GM21515 (cell line): Measurements from ENCODE around the gene ACSM3.
"Not testable (repeated sequence)": the region's sequence is repeated elsewhere in the genome, so short reads cannot be mapped to it uniquely, and the experiment has no call there.

Source experiments
- ATAC-seq: cut with Tn5 transposase; IDR thresholded peaks from one replicate; pipeline ENCODE4 v1.9.1; 2021; ENCODE audit not compliant: unreplicated experiment

ACSM3 gene

DNA sequence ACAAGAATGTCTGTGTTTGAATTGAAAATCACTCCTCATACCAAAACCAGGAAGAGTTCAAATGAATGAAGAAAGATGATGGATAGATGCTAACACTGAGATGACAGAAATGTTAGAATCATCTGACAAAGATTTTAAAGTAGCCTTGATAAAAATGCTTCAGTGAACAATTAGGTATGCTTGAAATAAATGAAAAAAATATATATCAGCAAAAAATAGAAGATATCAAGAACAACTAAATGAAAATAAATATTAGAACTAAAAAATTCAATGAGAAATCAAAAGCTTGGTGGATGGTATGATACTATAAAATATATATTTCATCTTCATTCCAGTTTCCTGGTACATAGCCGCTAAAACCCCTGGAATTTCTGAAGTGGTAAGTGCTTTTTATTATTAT is 8.6 kb upstream of the ACSM3 start:
- no peak for ATAC-seq

DNA sequence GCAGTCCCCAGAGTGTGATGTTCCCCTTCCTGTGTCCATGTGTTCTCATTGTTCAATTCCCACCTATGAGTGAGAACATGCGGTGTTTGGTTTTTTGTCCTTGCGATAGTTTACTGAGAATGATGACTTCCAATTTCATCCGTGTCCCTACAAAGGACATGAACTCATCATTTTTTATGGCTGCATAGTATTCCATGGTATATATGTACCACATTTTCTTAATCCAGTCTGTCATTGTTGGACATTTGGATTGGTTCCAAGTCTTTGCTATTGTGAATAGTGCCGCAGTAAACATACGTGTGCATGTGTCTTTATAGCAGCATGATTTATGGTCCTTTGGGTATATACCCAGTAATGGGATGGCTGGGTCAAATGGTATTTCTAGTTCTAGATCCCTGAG is 8.0 kb upstream of the ACSM3 start:
- not testable (repeated sequence) for ATAC-seq

DNA sequence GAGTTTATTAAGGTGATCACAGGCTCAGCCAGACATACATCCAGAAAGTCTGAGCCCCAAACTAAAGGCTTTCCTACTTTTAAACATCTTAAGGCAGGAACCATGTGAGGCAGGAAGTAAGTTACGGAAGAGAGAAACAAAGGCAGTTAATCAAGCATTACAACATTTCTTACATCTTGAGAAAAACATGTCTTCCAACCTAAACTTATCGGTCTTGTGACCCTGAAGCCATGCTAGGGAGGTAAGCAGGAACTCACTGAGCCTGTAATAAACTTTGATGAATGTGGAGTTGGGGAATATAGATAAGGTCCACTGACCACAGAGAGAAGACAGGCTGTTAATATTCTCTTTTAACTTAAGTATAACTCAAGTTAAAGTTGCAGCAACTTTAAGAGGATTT is 3.5 kb upstream of the ACSM3 start:
- ATAC-seq, result no peak

DNA sequence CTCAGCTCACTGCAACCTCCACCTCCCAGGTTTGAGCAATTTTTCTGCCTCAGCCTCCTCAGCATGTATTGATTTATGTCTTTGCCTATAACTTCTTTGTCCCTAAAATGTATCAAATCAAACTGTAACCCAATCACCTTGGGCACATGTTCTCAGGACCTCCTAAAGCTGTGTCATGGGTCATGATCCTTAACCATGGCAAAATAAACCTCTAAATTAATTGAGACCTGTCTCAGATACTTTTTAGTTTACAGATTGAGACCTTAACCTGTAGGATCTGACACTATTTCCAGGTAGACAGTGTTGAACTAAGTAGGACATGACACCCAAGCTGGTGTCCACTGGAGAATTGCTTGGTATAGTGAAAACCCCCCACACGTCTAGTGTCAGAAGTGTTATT is 2.6 kb upstream of the ACSM3 start:
- ATAC-seq, result no peak

DNA sequence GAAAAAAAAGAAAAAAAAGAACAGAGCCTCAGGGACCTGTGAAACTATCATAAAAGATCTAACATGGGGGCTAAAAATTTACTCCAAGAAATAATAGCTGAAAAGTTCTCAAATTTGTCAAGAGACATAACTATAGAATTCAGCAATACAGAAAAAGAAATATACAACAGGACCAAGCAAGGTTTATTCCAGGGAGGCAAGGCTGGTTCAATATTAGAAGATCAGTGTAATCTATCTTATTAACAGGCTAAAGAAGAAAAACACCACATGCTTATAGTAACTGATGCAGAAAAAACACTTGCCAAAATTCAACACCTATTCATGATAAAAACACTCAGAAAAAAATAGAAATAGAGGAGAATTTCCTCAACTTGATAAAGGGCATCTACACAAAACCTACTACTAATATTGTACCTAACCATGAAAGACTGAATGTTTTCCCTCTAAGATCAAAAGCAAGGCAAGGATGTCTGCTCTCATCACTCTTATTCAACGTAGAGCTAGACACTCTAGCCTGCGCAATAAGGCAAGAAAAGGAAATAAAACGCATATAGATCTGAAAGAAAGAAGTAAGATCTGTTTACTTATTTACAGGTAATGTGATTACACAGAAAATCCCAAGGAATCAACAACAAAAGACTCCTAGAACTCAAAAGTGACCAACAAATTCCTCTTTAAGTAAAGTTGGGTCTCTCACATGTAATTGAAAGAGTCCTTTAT is 1.2 kb upstream of the ACSM3 start:
- ATAC-seq, result no peak

DNA sequence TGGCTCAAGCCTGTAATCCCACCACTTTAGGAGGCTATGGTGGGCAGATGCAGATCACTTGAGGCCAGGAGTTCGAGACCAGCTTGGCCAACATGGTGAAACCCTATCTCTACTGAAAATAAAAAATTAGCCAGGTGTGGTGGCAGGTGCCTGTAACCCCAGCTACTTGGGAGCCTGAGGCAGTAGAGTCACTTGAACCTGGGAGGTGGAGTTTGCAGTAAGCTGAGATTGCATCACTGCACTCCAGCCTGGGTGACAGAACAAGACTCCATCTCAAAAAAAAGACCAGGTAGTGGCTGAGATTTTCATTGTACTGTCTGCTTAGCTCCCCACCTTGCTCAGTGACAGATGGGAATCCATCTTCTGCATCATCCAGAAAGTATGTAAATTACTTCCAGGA is 634 bp downstream of the ACSM3 start:
- not testable (repeated sequence) for ATAC-seq

DNA sequence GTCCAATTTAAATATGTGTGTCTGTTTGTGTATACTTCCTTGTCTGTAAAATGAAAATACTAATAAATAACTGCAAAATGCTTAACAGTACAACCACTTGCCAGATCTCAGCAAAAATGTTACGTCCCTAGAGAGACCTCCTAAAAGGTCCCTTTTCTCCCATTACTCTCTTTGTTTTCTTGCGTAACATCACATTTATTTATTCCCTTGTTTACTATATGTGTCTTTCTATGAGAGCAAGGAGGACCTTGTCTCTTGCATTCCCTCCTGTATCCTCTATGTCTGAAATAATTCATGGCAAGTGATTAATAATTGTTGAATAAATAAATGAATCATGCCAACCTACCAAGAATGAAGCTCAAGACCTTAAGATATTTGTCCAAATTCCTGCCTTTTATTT is 1.9 kb downstream of the ACSM3 start:
- ATAC-seq, result no peak

DNA sequence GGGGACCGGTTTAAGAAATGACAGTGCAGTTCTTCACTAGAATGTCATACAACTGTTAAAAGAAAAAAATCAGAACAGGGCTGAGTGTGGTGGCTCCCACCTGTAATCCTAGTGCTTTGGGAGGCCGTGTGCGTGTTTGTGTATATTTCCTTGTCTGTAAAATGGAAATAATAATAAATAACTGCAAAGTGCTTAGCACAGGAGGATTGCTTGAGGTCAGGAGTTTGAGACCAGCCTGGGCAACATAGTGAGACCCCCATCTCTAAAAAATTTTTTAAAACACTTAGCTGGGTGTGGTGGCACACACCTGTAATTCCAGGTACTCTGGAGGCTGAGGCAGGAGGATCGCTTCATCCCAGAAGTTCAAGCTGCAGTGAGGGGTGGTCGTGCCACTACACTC is 2.5 kb downstream of the ACSM3 start:
- no peak for ATAC-seq

DNA sequence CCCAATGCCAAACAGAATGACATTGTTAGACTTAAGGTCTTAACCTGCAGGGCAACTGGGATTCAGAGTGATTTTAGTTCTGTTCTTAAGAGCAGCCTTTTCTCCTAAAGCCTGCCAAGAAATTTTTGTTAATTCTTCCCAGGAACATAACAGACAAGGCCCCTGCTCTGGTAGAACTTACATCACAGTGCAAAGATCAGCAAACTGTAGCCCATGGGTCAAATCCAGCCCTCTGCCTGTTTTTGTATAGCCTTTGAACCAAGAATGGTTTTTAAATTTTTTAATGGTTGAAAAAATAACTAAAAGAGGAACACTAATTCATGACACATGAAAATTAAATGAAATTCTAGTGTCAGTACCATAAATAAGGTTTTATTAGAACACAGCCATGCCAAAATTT is 3.8 kb downstream of the ACSM3 start:
- ATAC-seq, result no peak

DNA sequence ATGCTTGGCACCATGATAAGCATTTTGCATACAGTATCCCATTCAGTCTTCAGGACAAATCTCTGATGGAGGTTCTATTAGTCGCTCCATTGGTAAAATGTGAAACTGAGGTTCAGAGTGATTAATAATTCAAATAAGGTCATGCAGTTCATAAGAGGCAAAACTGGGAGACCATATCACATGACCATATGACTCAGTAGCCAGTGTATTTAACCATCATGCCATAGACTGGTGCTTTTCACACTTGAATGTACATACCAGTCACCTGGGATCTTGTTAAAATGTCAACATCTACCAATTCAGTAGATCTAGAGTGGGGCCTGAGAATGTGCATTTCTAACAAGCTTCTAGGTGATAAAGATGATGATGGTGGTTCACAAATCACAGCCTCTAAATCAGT is 4.3 kb downstream of the ACSM3 start:
- no peak for ATAC-seq

DNA sequence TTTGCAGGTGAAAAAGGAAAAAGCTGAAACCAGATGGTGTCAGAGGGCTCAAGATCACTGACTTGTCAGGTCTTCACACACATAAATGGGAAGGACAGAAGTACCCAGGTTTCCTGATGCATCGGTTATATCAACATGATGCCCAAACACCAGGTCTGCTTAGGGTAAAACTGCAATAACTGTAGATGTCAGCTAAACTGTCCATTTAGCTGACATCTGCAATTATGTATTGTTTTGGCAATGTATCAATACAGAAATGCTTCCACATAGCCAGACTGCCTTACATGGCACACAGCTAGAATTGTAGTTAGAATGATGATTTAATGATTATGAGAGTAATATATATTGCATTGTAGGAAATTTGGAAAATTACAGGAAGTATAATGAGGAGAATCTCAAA is 5.0 kb downstream of the ACSM3 start:
- ATAC-seq, result no peak

DNA sequence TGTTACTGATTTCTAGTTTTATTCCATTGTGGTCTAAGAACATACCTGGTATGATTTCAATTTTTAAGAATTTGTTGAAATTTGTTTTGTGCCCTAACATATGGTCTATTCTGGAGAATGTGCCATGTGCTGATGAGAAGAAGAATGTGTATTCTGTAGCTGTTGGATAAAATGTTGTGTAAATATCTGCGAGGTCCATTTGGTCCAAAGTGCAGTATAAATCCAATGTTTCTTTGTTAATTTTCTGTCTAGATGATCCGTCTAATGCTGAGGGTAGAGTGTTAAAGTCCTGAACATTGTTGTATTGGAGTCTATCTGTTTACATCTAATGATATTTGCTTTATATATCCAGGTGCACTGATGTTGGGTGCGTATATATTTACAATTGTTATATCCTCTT is 9.9 kb downstream of the ACSM3 start:
- no peak for ATAC-seq

DNA sequence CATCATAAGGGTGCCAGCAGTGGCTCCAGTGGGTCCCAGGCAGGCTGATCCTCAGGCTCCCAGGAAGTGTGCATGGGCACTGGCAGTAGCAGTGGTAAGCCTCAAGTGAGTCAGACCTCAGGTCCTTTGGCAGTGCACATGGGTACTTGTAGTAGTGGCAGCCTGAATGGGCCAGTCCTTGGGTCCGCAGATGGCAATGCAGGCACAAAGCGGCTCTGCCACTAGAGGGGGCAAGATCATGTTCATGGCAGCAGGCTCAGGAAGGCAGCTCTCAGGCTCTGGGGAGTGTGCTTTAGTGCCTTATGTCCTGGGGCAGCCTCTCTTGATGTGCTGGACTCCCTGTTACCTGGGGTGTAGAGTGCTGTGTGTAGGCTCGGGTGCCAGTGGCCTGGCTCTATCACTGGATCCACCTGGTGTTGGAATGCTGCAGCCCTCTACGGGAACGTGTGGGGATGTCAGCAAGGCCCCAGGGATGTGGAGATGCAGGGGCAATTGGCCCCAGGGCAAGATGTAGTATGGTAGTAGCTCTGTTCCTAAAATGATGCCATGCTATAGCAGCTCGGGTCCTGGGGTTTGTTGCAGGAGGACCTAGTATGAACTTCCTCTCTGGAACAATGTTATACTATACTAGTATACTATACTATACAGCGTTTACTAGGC is 11.0 kb downstream of the ACSM3 start:
- ATAC-seq, result no peak

DNA sequence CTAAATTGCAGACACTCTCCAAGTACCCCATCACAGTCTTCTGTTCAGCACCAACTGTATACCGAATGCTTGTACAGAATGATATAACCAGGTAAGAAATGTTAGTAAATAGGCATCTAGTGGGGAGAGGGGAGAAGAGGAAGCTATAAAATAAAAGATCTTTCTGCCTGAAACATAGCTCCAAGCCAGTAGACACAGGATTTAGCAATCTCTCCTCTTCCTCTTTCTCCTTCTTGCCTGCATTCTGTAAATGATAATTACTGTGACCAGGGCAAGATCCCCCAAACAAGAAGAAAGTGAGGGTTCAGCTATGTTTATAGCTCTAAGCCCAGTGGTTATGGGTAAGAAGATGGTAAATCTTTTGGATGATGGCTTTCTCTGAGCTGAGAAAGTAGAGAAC is 17.9 kb downstream of the ACSM3 start:
- no peak for ATAC-seq

DNA sequence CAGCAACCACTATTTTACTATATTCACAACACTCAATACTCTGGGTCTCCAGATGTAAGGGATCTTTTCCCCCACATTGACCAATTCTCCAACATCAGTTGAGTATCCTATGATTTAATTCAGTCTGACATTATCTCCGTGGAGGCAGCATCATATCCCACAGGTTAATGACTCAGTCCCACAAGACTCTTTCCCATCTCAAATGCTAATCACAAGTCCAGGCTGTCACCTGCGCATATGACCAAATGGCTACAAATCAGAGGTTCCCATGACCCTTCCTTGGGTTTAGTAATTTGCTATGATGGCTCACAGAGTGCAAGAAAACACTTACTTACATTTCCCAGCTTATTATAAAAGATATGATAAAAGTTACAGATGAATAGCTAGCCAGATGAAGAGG is 18.7 kb downstream of the ACSM3 start:
- no peak for ATAC-seq

DNA sequence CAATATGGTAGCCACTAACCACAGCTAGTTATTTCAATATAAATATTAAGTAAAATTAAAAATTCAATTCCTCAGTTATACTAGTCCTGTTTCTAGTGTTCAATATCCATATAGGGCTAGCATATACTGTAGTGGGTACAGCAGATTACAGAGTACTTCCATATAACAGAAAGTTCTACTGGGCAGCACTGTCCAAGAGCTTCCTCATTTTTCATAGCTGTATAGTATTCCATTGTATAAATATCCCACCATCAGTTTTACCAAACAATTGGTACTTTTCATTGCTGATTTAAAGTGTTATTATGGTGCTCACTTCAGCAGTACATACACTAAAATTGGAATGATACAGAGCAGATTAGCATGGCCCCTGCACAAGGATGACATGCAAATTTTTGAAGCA is 20.4 kb downstream of the ACSM3 start:
- no peak for ATAC-seq

DNA sequence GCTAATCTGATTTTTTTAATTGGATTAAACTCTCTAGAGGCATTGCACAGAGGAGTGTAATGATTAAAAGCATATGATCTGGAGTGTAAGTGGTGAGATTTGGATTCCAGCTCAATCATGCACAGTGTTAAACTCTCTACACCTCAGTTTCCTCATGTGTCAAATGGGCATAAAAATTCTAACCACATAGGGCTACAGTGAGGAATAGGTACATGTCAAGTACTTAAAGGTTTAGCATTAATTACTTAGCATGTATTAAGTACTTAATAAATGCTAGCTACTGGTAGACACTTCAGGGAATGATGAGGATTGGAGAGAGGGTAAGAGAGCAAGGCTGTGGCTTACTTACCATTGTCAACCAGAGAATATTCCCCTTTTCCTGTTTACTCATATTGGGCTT is 25.3 kb downstream of the ACSM3 start:
- ATAC-seq, result no peak

DNA sequence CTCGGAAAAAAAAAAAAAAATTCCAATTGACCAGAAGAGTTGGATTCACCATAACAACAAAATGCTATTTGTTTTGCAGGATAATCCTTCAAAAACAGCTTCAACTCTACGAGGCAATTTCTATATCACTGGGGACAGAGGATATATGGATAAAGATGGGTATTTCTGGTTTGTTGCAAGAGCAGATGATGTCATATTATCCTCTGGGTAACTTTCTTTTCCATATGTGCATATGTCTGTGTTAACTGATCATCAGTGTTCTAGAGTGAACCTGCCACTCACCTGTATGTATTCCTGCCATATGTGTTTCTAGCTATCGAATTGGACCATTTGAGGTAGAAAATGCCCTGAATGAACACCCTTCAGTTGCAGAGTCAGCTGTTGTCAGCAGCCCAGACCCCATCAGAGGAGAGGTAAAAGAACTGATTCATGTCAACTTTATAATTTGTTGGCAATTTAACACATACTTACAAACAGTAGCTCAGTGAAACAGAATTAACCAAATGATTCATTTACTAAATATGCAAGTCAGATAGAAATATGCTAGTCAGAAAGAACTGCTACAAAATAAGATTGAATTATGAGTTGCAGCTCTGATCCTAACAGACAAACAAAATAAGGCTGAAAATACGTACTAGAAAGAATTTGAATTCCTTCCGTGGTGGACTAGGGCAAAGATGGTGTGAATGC is 28.3 kb downstream of the ACSM3 start:
- no peak for ATAC-seq

DNA sequence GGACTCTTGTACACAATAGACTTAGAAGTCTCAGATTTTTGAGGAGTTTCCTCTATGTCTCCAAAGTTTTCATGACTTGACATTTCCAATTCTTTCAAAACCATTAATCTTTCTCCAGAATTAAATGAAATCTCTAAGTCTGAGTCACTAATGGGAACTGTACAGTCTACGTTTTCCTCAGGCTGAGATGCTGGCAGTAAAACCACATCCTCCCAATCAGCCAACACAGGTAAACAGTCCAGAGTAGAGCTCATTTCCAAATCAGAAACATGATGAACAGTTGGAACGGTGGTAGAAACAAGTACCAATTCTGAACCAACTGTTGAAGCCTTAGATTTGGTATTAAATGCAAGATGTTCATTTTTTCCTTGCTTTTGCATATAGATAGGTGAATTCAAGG is 34.5 kb downstream of the ACSM3 start:
- no peak for ATAC-seq

DNA sequence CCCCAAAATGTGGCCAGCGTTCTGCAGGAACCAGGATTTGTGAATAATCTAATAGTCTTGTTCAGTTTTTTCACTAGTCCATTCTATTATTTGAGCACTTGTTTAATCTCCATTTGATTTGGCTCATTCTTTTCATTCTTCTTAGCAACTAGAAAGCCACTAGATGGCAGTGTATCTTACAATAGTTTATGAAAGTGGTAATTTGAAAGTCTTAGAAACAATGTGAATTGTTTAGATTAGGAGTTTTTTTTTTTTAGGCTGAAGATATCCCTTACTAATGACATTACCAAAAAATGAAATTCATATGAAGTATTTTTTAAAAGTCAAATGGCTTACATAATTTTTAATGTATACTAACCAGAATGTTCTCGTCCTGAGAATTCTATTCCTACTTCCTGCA is 35.8 kb downstream of the ACSM3 start:
- ATAC-seq, result no peak

DNA sequence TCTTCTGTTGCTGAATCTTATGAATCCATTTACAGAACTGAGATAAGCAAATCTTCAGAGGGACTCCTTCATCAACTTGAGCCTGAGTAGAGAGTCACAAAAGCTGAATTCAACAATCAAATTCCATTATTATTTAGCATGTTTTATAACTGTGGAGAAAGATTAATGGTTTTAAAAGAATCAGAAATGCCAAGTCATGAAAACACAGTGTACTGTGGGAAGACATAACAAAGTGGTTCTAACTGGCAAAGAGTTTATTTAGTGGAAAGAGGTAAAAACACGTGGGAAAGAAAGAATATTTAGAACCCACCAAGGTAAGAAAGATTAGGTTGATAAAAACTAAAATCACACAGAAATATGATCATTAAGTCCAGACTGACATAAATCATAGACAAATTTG is 37.5 kb downstream of the ACSM3 start:
- no peak for ATAC-seq

DNA sequence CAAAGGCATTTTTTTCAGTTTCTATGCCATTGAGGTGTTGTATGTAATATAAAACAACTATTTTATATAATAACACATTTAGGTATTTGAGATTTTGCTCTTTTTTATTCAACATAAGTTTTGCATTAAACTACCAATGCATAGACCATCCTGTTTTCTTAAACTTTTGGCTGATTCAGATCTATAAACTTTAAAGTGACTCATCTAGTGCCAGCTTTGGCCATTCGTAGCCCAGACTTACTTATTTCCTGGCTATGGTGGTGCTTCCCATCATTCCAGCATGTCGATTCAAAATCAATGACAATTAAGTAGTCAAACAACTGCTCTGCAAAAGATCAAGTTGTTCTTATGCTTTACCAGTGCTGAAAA is 39.4 kb downstream of the ACSM3 start:
- no peak for ATAC-seq
